ENCODE data around the gene HSD11B1L.
A peak's percentile ranks its signal among the peaks of the same experiment; 100 is the strongest.

HSD11B1L gene

GRCh38 chr19:5680084-5680436 lies 767 bp upstream of the HSD11B1L start:
- Histone ChIP-seq H3K27ac (ENCODE audit: low read depth, low read length) (peak overlapping the region; percentile 51; the same call in 1 of the 2 replicates), H3K27me3 (ENCODE audit: low read length) (no peaks in the 10 kb centered on the region), H3K9ac (ENCODE audit: low read length) (peak overlapping the region; percentile 96), H3K9me3 (ENCODE audit: insufficient read depth, low read length) (no peaks in the 10 kb centered on the region), H4K20me1 (ENCODE audit: low read depth, low read length) (no peaks in the 10 kb centered on the region), H3K4me2 (ENCODE audit: low read depth, low read length, poor library complexity, severe bottlenecking) (peak overlapping the region; percentile 72), H3K79me2 (ENCODE audit: insufficient read depth, low read length) (peaks cover 7% of the 10 kb centered on the region), H3K36me3 (ENCODE audit: low read length) (no peaks in the 10 kb centered on the region), H3F3A (ENCODE audit: insufficient read depth) (peaks cover 3% of the 10 kb centered on the region; the same call in 1 of the 2 replicates), H2AFZ (ENCODE audit: low read depth, low read length, severe bottlenecking) (peak overlapping the region; percentile 67), H3K4me3 (ENCODE audit: insufficient read depth, low read length, poor library complexity, severe bottlenecking) (peak overlapping the region; percentile 100), H3K9me2 (replicated peaks; ENCODE audit: insufficient read depth, low read length) (no peaks in the 10 kb centered on the region)
- TF ChIP-seq EZH2phosphoT487 (conservative IDR thresholded peaks at IDR 0.05; ENCODE audit: low read length) (no peak), CTCF (IDR thresholded peaks at IDR 0.05; ENCODE audit: insufficient read depth, low read length, poor library complexity, severe bottlenecking) (no peak)

GRCh38 chr19:5681391-5682106 lies 722 bp downstream of the HSD11B1L start:
- Histone ChIP-seq H3K27me3 (ENCODE audit: low read length) (no peaks in the 10 kb centered on the region), H3K9me2 (replicated peaks; ENCODE audit: insufficient read depth, low read length) (no peaks in the 10 kb centered on the region), H3K4me2 (ENCODE audit: low read depth, low read length, poor library complexity, severe bottlenecking) (peak overlapping the region; percentile 47), H3K27ac (ENCODE audit: low read depth, low read length) (no peak overlapping the region), H3K9me3 (ENCODE audit: insufficient read depth, low read length) (no peaks in the 10 kb centered on the region), H3K79me2 (ENCODE audit: insufficient read depth, low read length) (peaks cover 7% of the 10 kb centered on the region), H3K4me3 (ENCODE audit: insufficient read depth, low read length, poor library complexity, severe bottlenecking) (peak overlapping the region; percentile 100), H3K9ac (ENCODE audit: low read length) (no peak overlapping the region), H4K20me1 (ENCODE audit: low read depth, low read length) (no peaks in the 10 kb centered on the region), H3K36me3 (ENCODE audit: low read length) (no peaks in the 10 kb centered on the region), H2AFZ (ENCODE audit: low read depth, low read length, severe bottlenecking) (no peak overlapping the region), H3F3A (ENCODE audit: insufficient read depth) (peaks cover 5% of the 10 kb centered on the region; the same call in 1 of the 2 replicates)
- TF ChIP-seq EZH2phosphoT487 (conservative IDR thresholded peaks at IDR 0.05; ENCODE audit: low read length) (no peak), CTCF (IDR thresholded peaks at IDR 0.05; ENCODE audit: insufficient read depth, low read length, poor library complexity, severe bottlenecking) (no peak)

GRCh38 chr19:5682107-5682482 lies 1.3 kb downstream of the HSD11B1L start:
- no peak overlapping the region for H3K9ac ChIP-seq (ENCODE audit: low read length)
- TF ChIP-seq EZH2phosphoT487 (conservative IDR thresholded peaks at IDR 0.05; ENCODE audit: low read length), result no peak
- no peak for TF ChIP-seq CTCF (IDR thresholded peaks at IDR 0.05; ENCODE audit: insufficient read depth, low read length, poor library complexity, severe bottlenecking)
- H3K4me2 ChIP-seq (ENCODE audit: low read depth, low read length, poor library complexity, severe bottlenecking), result no peak overlapping the region

More at GRCh38 chr19:5682107-5682482, 1.3 kb downstream of the HSD11B1L start:
- Histone ChIP-seq H3F3A (ENCODE audit: insufficient read depth) (peaks cover 5% of the 10 kb centered on the region; the same call in 1 of the 2 replicates), H3K4me3 (ENCODE audit: insufficient read depth, low read length, poor library complexity, severe bottlenecking) (no peak overlapping the region), H3K27me3 (ENCODE audit: low read length) (no peaks in the 10 kb centered on the region), H4K20me1 (ENCODE audit: low read depth, low read length) (no peaks in the 10 kb centered on the region), H3K9me2 (replicated peaks; ENCODE audit: insufficient read depth, low read length) (no peaks in the 10 kb centered on the region), H3K27ac (ENCODE audit: low read depth, low read length) (no peak overlapping the region), H3K9me3 (ENCODE audit: insufficient read depth, low read length) (no peaks in the 10 kb centered on the region), H3K79me2 (ENCODE audit: insufficient read depth, low read length) (peaks cover 7% of the 10 kb centered on the region), H3K36me3 (ENCODE audit: low read length) (no peaks in the 10 kb centered on the region), H2AFZ (ENCODE audit: low read depth, low read length, severe bottlenecking) (no peak overlapping the region)
